ENCODE results near the gene FAM120AOS.

GRCh38 chr9:93491593-93492232 lies 38.3 kb upstream of the FAM120AOS start:
- TF ChIP-seq CTCF (IDR thresholded peaks at IDR 0.05): no peak
- no peak for TF ChIP-seq POLR2A (IDR thresholded peaks at IDR 0.05)
